Measurements from ENCODE around the gene RMDN3.

RMDN3 gene

GRCh38 chr15:40693904-40694687, 61.0 kb downstream of the RMDN3 start:
- DNase-seq = no peak

- no peak for DNase-seq
Measured at GRCh38 chr15:40691737-40692136, 63.3 kb downstream of the RMDN3 start.

- DNase-seq = no peak
Measured at GRCh38 chr15:40688932-40689799, 65.9 kb downstream of the RMDN3 start.
